Measurements from ENCODE around the gene OR4K13. TPM values are rescaled to one million over a fixed set of nuclear protein-coding genes. Genes with fewer than 3 reads are reported as not detected.

Gene OR4K13
- total RNA-seq: not detected in 2 replicates

- intact Hi-C loops (cut with micrococcal nuclease): no loop called here
- DNase-seq (ENCODE audit: low spot score): no peak
- H3K4me1 Mint-ChIP-seq (ENCODE audit: low read depth): no peaks in the 10 kb centered on the region
These were observed at the start of gene OR4K13 for GRCh38 chr14:20035938-20036337. OR4K13 (minus strand) TSS chr14:20036038; CDS start chr14:20034758, 1,280 bp downstream.

GRCh38 chr14:20059745-20060144, 23.9 kb upstream of the OR4K13 start, which contains the start of gene OR4L1:
OR4L1 (plus strand) TSS chr14:20060045; CDS start chr14:20060045, 0 bp downstream.
- H3K4me1 Mint-ChIP-seq (ENCODE audit: low read depth): no peaks in the 10 kb centered on the region
- intact Hi-C loops (cut with micrococcal nuclease): no loop called here
- no peaks in the 10 kb centered on the region for H3K9me3 Mint-ChIP-seq
- no peaks in the 10 kb centered on the region for H3K36me3 Mint-ChIP-seq (ENCODE audit: low read depth)
- H3K27me3 Mint-ChIP-seq (ENCODE audit: insufficient read depth): no peaks in the 10 kb centered on the region
- H3K27ac Mint-ChIP-seq: no peak within 1 kb of the TSS
- DNase-seq (ENCODE audit: low spot score): no peak
- no peak within 1 kb of the TSS for H3K4me3 Mint-ChIP-seq

More at GRCh38 chr14:20035938-20036337, at the start of gene OR4K13:
- peaks cover 4% of the 10 kb centered on the region for H3K9me3 Mint-ChIP-seq
- no peak within 1 kb of the TSS for H3K4me3 Mint-ChIP-seq
- peaks cover 1% of the 10 kb centered on the region for H3K27me3 Mint-ChIP-seq (ENCODE audit: insufficient read depth)
- no peak within 1 kb of the TSS for H3K27ac Mint-ChIP-seq
- no peaks in the 10 kb centered on the region for H3K36me3 Mint-ChIP-seq (ENCODE audit: low read depth)

- H3K27ac Mint-ChIP-seq: no peak overlapping the region
- peaks cover 2% of the 10 kb centered on the region for H3K27me3 Mint-ChIP-seq (ENCODE audit: insufficient read depth)
- peaks cover 8% of the 10 kb centered on the region for H3K9me3 Mint-ChIP-seq
- H3K4me3 Mint-ChIP-seq: no peak overlapping the region
- H3K36me3 Mint-ChIP-seq (ENCODE audit: low read depth): no peaks in the 10 kb centered on the region
- no peak for DNase-seq (ENCODE audit: low spot score)
- intact Hi-C loops (cut with micrococcal nuclease): no loop called here
- H3K4me1 Mint-ChIP-seq (ENCODE audit: low read depth): no peaks in the 10 kb centered on the region
These were observed 12.4 kb upstream of the OR4K13 start for GRCh38 chr14:20048202-20048601.

GRCh38 chr14:20044243-20044642, 8.4 kb upstream of the OR4K13 start:
- Mint-ChIP-seq H3K27ac (no peak overlapping the region), H3K4me1 (ENCODE audit: low read depth) (no peaks in the 10 kb centered on the region), H3K9me3 (peaks cover 8% of the 10 kb centered on the region), H3K27me3 (ENCODE audit: insufficient read depth) (peaks cover 2% of the 10 kb centered on the region), H3K4me3 (no peak overlapping the region), H3K36me3 (ENCODE audit: low read depth) (no peaks in the 10 kb centered on the region)
- no peak for DNase-seq (ENCODE audit: low spot score)
- intact Hi-C loops (cut with micrococcal nuclease): no loop called here

- no peak overlapping the region for H3K27ac Mint-ChIP-seq
- H3K36me3 Mint-ChIP-seq (ENCODE audit: low read depth): no peaks in the 10 kb centered on the region
- DNase-seq (ENCODE audit: low spot score): no peak
- intact Hi-C loops (cut with micrococcal nuclease): no loop called here
- peaks cover 4% of the 10 kb centered on the region for H3K9me3 Mint-ChIP-seq
- peaks cover 1% of the 10 kb centered on the region for H3K27me3 Mint-ChIP-seq (ENCODE audit: insufficient read depth)
- no peaks in the 10 kb centered on the region for H3K4me1 Mint-ChIP-seq (ENCODE audit: low read depth)
- no peak overlapping the region for H3K4me3 Mint-ChIP-seq
These were observed 389 bp downstream of the OR4K13 start for GRCh38 chr14:20035449-20035848.

- intact Hi-C loops (cut with micrococcal nuclease): no loop called here
These were observed 4.8 kb downstream of the OR4K13 start for GRCh38 chr14:20031058-20031457.

GRCh38 chr14:20019257-20019865, 16.5 kb downstream of the OR4K13 start, which contains the start of gene OR4K14:
OR4K14 (minus strand) TSS chr14:20019307; CDS start chr14:20015193, 4,114 bp downstream.
- Mint-ChIP-seq H3K27me3 (ENCODE audit: insufficient read depth) (no peaks in the 10 kb centered on the region), H3K9me3 (no peaks in the 10 kb centered on the region), H3K36me3 (ENCODE audit: low read depth) (no peaks in the 10 kb centered on the region), H3K4me3 (no peak within 1 kb of the TSS), H3K4me1 (ENCODE audit: low read depth) (no peaks in the 10 kb centered on the region), H3K27ac (no peak within 1 kb of the TSS)
- no peak for DNase-seq (ENCODE audit: low spot score)
- intact Hi-C loops (cut with micrococcal nuclease): no loop called here

More at GRCh38 chr14:20031058-20031457, 4.8 kb downstream of the OR4K13 start:
- Mint-ChIP-seq H3K27ac (no peak overlapping the region), H3K4me1 (ENCODE audit: low read depth) (no peaks in the 10 kb centered on the region), H3K27me3 (ENCODE audit: insufficient read depth) (peaks cover 1% of the 10 kb centered on the region), H3K9me3 (no peaks in the 10 kb centered on the region), H3K4me3 (no peak overlapping the region), H3K36me3 (ENCODE audit: low read depth) (no peaks in the 10 kb centered on the region)
- DNase-seq (ENCODE audit: low spot score): no peak

- DNase-seq (ENCODE audit: low spot score): no peak
- H3K4me1 Mint-ChIP-seq (ENCODE audit: low read depth): no peaks in the 10 kb centered on the region
- H3K36me3 Mint-ChIP-seq (ENCODE audit: low read depth): no peaks in the 10 kb centered on the region
- H3K27me3 Mint-ChIP-seq (ENCODE audit: insufficient read depth): peaks cover 1% of the 10 kb centered on the region
- no peak overlapping the region for H3K27ac Mint-ChIP-seq
- intact Hi-C loops (cut with micrococcal nuclease): no loop called here
- no peak overlapping the region for H3K4me3 Mint-ChIP-seq
- H3K9me3 Mint-ChIP-seq: peaks cover 12% of the 10 kb centered on the region
These were observed 27.7 kb downstream of the OR4K13 start for GRCh38 chr14:20008156-20008555.

- no peaks in the 10 kb centered on the region for H3K27me3 Mint-ChIP-seq (ENCODE audit: insufficient read depth)
- DNase-seq (ENCODE audit: low spot score): no peak
- intact Hi-C loops (cut with micrococcal nuclease): no loop called here
- no peak overlapping the region for H3K4me3 Mint-ChIP-seq
- H3K4me1 Mint-ChIP-seq (ENCODE audit: low read depth): no peaks in the 10 kb centered on the region
- peaks cover 7% of the 10 kb centered on the region for H3K9me3 Mint-ChIP-seq
- no peak overlapping the region for H3K27ac Mint-ChIP-seq
- no peaks in the 10 kb centered on the region for H3K36me3 Mint-ChIP-seq (ENCODE audit: low read depth)
These were observed 33.5 kb downstream of the OR4K13 start for GRCh38 chr14:20002319-20002718.

- H3K36me3 Mint-ChIP-seq (ENCODE audit: low read depth): no peaks in the 10 kb centered on the region
- H3K9me3 Mint-ChIP-seq: peaks cover 7% of the 10 kb centered on the region
- H3K27ac Mint-ChIP-seq: no peak within 1 kb of the TSS
- no peak for DNase-seq (ENCODE audit: low spot score)
- H3K4me3 Mint-ChIP-seq: no peak within 1 kb of the TSS
- intact Hi-C loops (cut with micrococcal nuclease): no loop called here
- no peaks in the 10 kb centered on the region for H3K4me1 Mint-ChIP-seq (ENCODE audit: low read depth)
- no peaks in the 10 kb centered on the region for H3K27me3 Mint-ChIP-seq (ENCODE audit: insufficient read depth)
These were observed 34.0 kb downstream of the OR4K13 start, which contains the start of gene OR4Q2 for GRCh38 chr14:20001863-20002262. OR4Q2 (plus strand) TSS chr14:20002163.

GRCh38 chr14:19993438-19993837, 42.4 kb downstream of the OR4K13 start:
- DNase-seq (ENCODE audit: low spot score): no peak
- Mint-ChIP-seq H3K27ac (no peak overlapping the region), H3K36me3 (ENCODE audit: low read depth) (no peaks in the 10 kb centered on the region), H3K4me1 (ENCODE audit: low read depth) (no peaks in the 10 kb centered on the region), H3K9me3 (peaks cover 11% of the 10 kb centered on the region), H3K27me3 (ENCODE audit: insufficient read depth) (peaks cover 3% of the 10 kb centered on the region), H3K4me3 (no peak overlapping the region)
- intact Hi-C loops (cut with micrococcal nuclease): no loop called here

Data from activated T-helper 1 cell treated with anti-CD3 and anti-CD28 coated beads, Interleukin-12 subunit alpha, Interleukin-12 subunit beta, Interleukin-2, Interleukin-4 antibody, amounts not matched to agents 30 ng/mL and 10 ng/mL and 1 ng/mL, durations not matched to agents 14 hours and 24 hours and 36 hours (primary cell).